Gastroesophageal sphincter (tissue), 3 donors: ENCODE measurements around the gene PCDHGC3.

Experiments used
- CTCF ChIP-seq, 4 experiments: fragments of 200-600 bp in 2 of 4; fragments of 450-650 bp in 2 of 4; sonication (generic) in 1 of 4; IDR thresholded peaks; one replicate each; pipeline ENCODE4 v1.5.1; 2017 to 2019; ENCODE audit warnings: antibody characterized with exemption in 4 of 4, mild to moderate bottlenecking in 2 of 4, moderate library complexity in 2 of 4
- EP300 ChIP-seq: sonication (generic); formaldehyde crosslinking; IDR thresholded peaks from one replicate; pipeline ENCODE4 v1.6.1; 2017; ENCODE audit warnings: antibody characterized with exemption, mild to moderate bottlenecking
- POLR2A ChIP-seq, 2 donors: fragments of 450-650 bp; IDR thresholded peaks; one replicate each; pipeline ENCODE4 v1.6.1; 2017; ENCODE audit warnings: antibody characterized with exemption in 2 of 2, mild to moderate bottlenecking in 2 of 2, moderate library complexity in 1 of 2
- POLR2AphosphoS5 ChIP-seq: sonication (generic); formaldehyde crosslinking; IDR thresholded peaks from one replicate; pipeline ENCODE4 v1.6.1; 2017; ENCODE audit warnings: antibody characterized with exemption

GRCh38 chr5:141511771-141512325 is 36.1 kb downstream of the PCDHGC3 start:
- TF ChIP-seq POLR2A (IDR thresholded peaks at IDR 0.05) (no peak), POLR2AphosphoS5 (no peak), CTCF (IDR thresholded peaks at IDR 0.05) (no peak), EP300 (no peak)
